ENCODE data around the gene SCT. TPM values are rescaled to one million over a fixed set of nuclear protein-coding genes. Genes with fewer than 3 reads are reported as not detected.
A peak's percentile ranks its signal among the peaks of the same experiment; 100 is the strongest.

The SCT gene
- total and polyA plus RNA-seq, 11 donors, result 0.81 TPM; not detected in 10

- Histone ChIP-seq H3K4me1 (peaks cover 0 to 16% (median 0%) of the 10 kb centered on the region in 12 donors), H3K4me3 (no peak within 1 kb of the TSS), H3K27me3 (peaks cover 6 to 28% (median 15%) of the 10 kb centered on the region in 9 donors), H3K27ac (no peak within 1 kb of the TSS), H3K36me3 (peaks cover 0 to 3% (median 0%) of the 10 kb centered on the region in 9 donors), H3K9me3 (no peaks in the 10 kb centered on the region)
- 79 to 88% (median 86%) methylated on average over 5 to 33 of the region's 33 CpGs for WGBS, 4 donors
- TF ChIP-seq, protein P1, sequence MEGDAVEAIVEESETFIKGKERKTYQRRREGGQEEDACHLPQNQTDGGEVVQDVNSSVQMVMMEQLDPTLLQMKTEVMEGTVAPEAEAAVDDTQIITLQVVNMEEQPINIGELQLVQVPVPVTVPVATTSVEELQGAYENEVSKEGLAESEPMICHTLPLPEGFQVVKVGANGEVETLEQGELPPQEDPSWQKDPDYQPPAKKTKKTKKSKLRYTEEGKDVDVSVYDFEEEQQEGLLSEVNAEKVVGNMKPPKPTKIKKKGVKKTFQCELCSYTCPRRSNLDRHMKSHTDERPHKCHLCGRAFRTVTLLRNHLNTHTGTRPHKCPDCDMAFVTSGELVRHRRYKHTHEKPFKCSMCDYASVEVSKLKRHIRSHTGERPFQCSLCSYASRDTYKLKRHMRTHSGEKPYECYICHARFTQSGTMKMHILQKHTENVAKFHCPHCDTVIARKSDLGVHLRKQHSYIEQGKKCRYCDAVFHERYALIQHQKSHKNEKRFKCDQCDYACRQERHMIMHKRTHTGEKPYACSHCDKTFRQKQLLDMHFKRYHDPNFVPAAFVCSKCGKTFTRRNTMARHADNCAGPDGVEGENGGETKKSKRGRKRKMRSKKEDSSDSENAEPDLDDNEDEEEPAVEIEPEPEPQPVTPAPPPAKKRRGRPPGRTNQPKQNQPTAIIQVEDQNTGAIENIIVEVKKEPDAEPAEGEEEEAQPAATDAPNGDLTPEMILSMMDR (IDR thresholded peaks at IDR 0.05), result no peak
- TF ChIP-seq POLR2A (IDR thresholded peaks at IDR 0.05), result no peak
- DNase-seq (peak in 1 of 5 donors; percentile 8), ATAC-seq (peak in 1 of 4 donors; percentile 12)
- intact Hi-C loops (cut with DNase I), result loop anchor here in 1 of 10 donors (5.0 kb wide), 1 partner anchor 68 kb away; no protein-coding TSS in a partner anchor
These were observed 2.0 kb downstream of the SCT start, which contains the start of gene CDHR5 for GRCh38 chr11:624705-625635. Gene CDHR5, minus strand, starts transcription at chr11:624955. Its CDS starts 53 bp downstream, at chr11:624902.

GRCh38 chr11:623999-624704 is 2.8 kb downstream of the SCT start:
- no peak overlapping the region for H3K4me3 ChIP-seq
- TF ChIP-seq, protein P1 (IDR thresholded peaks at IDR 0.05), result no peak
- TF ChIP-seq POLR2A (IDR thresholded peaks at IDR 0.05), result no peak
- WGBS, 4 donors, result 86 to 90% (median 87%) methylated on average over 22 to 25 of the region's 25 CpGs
- H3K4me1 ChIP-seq, result peaks cover 0 to 12% (median 0%) of the 10 kb centered on the region in 12 donors
- peaks cover 0 to 3% (median 0%) of the 10 kb centered on the region in 9 donors for H3K36me3 ChIP-seq
- intact Hi-C loops (cut with DNase I), result no loop called here
- ATAC-seq (no peak), DNase-seq (no peak)
- H3K27ac ChIP-seq, result no peak overlapping the region
- H3K27me3 ChIP-seq, result peaks cover 6 to 28% (median 15%) of the 10 kb centered on the region in 9 donors
- no peaks in the 10 kb centered on the region for H3K9me3 ChIP-seq

- 83 to 85% (median 84%) methylated on average over 15 of the region's 15 CpGs for WGBS, 4 donors
These were observed 3.6 kb downstream of the SCT start for GRCh38 chr11:623349-623869.

More at GRCh38 chr11:623349-623869, 3.6 kb downstream of the SCT start:
- Histone ChIP-seq H3K4me3 (no peak overlapping the region), H3K9me3 (no peaks in the 10 kb centered on the region), H3K27ac (no peak overlapping the region), H3K36me3 (peaks cover 0 to 3% (median 0%) of the 10 kb centered on the region in 9 donors), H3K4me1 (peaks cover 0 to 10% (median 0%) of the 10 kb centered on the region in 12 donors), H3K27me3 (peaks cover 6 to 28% (median 15%) of the 10 kb centered on the region in 9 donors)
- ATAC-seq (no peak), DNase-seq (no peak)
- TF ChIP-seq POLR2A (IDR thresholded peaks at IDR 0.05), result no peak
- TF ChIP-seq, protein P1 (IDR thresholded peaks at IDR 0.05), result no peak
- intact Hi-C loops (cut with DNase I), result no loop called here
